Activated CD4-positive, alpha-beta T cell treated with anti-CD3 and anti-CD28 coated beads for 36 hours (primary cell): ENCODE data around the gene GRPEL1. TPM values are rescaled to one million over a fixed set of nuclear protein-coding genes. Genes with fewer than 3 reads are reported as not detected.

Experiments
- ATAC-seq: fragments of 200-7000 bp; cut with Tn5 transposase; one replicate; pipeline ENCODE4 v1.10.0; 2021; ENCODE audit warnings: mild to moderate bottlenecking, moderate library complexity
- CTCF ChIA-PET: fragments of 350-600 bp; sonication (Branson Sonifier 250); formaldehyde crosslinking; loops from one replicate; lab custom pipeline; 2021; ENCODE audit warnings: antibody characterized with exemption; lab: Charles Lee
- POLR2A ChIA-PET: fragments of 350-600 bp; sonication (Branson Sonifier 250); formaldehyde crosslinking; loops from one replicate; lab custom pipeline; 2021; ENCODE audit warnings: antibody characterized with exemption, inconsistent platforms; lab: Charles Lee
- DNase-seq: peaks from one replicate; pipeline ENCODE4 v3.0.0-alpha.2; 2020
- H3K27ac Mint-ChIP-seq: one replicate; pipeline ENCODE4 v1.8.0; 2021; ENCODE audit warnings: mixed read lengths
- H3K27me3 Mint-ChIP-seq: one replicate; pipeline ENCODE4 v1.8.0; 2021; ENCODE audit warnings: mixed read lengths
- H3K36me3 Mint-ChIP-seq: one replicate; pipeline ENCODE4 v1.8.0; 2021; ENCODE audit warnings: low read depth, mixed read lengths
- H3K4me1 Mint-ChIP-seq: one replicate; pipeline ENCODE4 v1.8.0; 2021; ENCODE audit warnings: mixed read lengths
- H3K4me3 Mint-ChIP-seq: one replicate; pipeline ENCODE4 v1.8.0; 2021; ENCODE audit warnings: mild to moderate bottlenecking, moderate library complexity, mixed read lengths
- H3K9me3 Mint-ChIP-seq: one replicate; pipeline ENCODE4 v1.8.0; 2021; ENCODE audit warnings: low read depth, mixed read lengths
- intact Hi-C, 2 experiments: fragments of 100-400 bp; cut with DNase I in 1 of 2; cut with micrococcal nuclease in 1 of 2; formaldehyde crosslinking; loops; one replicate each; pipeline versions ENCODE4 v1.14.2 to v1.15.1; 2022 to 2024; cut with DNase I, micrococcal nuclease
- total RNA-seq, 2 experiments: library from RNA; stranded (reverse); gene quantifications; one replicate each; pipeline ENCODE4 v1.2.3, GENCODE V29; 2021

Gene GRPEL1
- total RNA-seq, 2 experiments from 2014 or later: 81.0 to 93.0 TPM

DNA sequence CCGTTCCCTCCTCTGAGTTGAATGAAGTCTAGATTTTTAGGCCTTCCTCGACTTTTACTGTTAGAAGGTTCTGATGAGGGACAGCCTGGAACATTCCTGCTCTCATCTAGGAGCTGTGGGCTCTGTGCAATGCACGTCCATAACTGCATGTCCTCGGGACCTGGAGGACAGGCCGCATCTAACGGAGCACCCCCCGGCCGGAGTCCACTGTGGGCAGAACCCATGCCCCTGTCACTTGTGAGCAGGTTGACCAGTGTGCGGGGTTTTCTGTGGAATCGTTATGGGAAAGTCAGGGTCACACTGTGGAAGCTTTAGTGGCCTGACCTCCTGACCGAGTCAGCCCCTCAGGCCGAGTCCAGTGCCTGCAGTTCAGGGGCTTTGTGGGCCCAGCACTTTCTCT is 44.0 kb downstream of the GRPEL1 start:
- intact Hi-C loops: no loop called here
- H3K27me3 Mint-ChIP-seq: no peaks in the 10 kb centered on the region
- H3K36me3 Mint-ChIP-seq: peaks cover 20% of the 10 kb centered on the region
- ChIA-PET POLR2A (no interaction called here), CTCF (interaction anchor here (0.6 kb wide), 1 partner anchor 123 kb away, joined by 3 read pairs; no protein-coding TSS in a partner anchor)
- no peak overlapping the region for H3K4me3 Mint-ChIP-seq
- no peak for ATAC-seq
- no peaks in the 10 kb centered on the region for H3K9me3 Mint-ChIP-seq
- H3K4me1 Mint-ChIP-seq: no peaks in the 10 kb centered on the region
- DNase-seq: no peak
- H3K27ac Mint-ChIP-seq: no peak overlapping the region

DNA sequence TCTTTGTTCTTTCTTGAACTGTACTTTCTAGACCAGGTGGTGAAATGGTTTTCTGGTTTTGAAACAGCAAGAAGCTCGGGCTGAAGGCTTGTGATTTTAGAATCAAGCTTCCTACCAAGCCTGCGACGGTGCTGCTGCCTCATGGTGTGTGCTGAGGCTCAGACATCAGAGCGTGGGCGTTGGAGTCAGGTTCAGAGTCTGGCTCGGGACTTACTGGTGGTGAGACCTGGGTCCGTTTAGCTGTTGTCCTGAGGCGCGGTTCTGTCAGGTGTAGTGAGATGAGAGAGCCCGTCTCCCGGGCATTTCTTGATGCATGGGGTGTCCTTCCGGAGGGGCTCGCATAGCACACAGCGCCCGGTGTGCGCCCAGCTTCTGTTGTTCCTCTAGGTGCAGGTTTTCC is 44.4 kb downstream of the GRPEL1 start:
- Mint-ChIP-seq H3K27ac (no peak overlapping the region), H3K4me1 (no peaks in the 10 kb centered on the region), H3K36me3 (peaks cover 21% of the 10 kb centered on the region), H3K9me3 (no peaks in the 10 kb centered on the region), H3K4me3 (no peak overlapping the region), H3K27me3 (no peaks in the 10 kb centered on the region)
- CTCF ChIA-PET: interaction anchor here (0.6 kb wide), 1 partner anchor 123 kb away, joined by 3 read pairs; no protein-coding TSS in a partner anchor
- DNase-seq: no peak
- intact Hi-C loops: no loop called here
- POLR2A ChIA-PET: no interaction called here
- no peak for ATAC-seq

DNA sequence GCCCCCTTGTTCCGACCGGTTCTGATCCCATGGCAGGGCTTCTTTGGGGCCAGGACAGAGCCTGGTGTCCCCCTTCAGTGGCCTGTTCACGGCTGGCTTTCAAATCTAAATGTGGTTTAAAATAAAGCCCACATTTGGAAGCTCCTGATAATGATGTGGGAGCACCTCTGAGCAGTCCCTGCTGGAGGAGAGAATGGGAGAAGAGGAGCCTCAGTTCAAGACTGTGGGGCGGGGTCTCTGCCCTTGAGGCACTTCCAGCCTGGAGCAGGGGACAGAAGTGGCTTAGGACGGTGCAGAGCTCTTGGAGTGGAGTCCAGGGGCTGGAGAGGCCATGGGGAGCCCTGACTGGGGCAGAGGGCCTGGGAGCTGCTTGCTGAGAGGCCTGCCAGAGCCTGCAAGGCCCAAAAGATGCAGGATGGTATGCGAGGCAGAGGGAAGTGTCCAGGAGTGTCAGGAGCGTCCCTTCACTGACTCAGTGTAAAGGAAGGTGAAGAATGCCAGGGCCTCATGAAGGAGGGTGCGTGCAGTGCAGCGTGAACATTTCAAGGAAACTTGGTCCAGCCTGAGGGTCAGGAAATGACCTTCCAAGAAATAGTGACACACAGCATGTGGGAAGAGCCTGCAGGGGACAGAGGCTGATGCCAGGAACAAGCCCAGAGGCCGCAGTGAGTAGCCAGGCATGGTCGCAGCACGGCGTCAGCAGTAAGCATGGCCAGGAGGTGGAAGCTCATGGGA is 45.8 kb downstream of the GRPEL1 start:
- H3K9me3 Mint-ChIP-seq: no peaks in the 10 kb centered on the region
- no peak overlapping the region for H3K4me3 Mint-ChIP-seq
- CTCF ChIA-PET: no interaction called here
- intact Hi-C loops: no loop called here
- H3K36me3 Mint-ChIP-seq: peaks cover 12% of the 10 kb centered on the region
- H3K27me3 Mint-ChIP-seq: no peaks in the 10 kb centered on the region
- H3K27ac Mint-ChIP-seq: no peak overlapping the region
- H3K4me1 Mint-ChIP-seq: no peaks in the 10 kb centered on the region
- POLR2A ChIA-PET: no interaction called here
- DNase-seq: no peak
- ATAC-seq: no peak

DNA sequence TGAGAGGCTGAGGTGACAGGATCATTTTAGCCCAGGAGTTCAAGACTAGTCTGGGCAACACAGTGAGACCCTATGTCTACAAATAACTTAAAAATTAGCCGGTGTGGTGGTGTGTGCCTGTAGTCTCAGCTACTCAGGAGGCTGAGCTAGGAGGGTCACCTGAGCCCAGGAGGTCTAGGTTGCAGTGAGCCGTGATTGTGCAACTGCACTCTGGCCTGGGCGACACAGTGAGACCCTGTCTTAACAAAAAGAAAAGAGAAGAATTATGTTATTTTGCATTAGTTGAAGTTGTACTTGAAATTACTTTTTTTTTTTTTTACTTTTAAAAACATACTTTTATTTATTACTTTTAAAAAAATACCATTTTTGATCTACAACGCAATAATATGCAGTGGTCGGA is 46.5 kb downstream of the GRPEL1 start:
- CTCF ChIA-PET: no interaction called here

DNA sequence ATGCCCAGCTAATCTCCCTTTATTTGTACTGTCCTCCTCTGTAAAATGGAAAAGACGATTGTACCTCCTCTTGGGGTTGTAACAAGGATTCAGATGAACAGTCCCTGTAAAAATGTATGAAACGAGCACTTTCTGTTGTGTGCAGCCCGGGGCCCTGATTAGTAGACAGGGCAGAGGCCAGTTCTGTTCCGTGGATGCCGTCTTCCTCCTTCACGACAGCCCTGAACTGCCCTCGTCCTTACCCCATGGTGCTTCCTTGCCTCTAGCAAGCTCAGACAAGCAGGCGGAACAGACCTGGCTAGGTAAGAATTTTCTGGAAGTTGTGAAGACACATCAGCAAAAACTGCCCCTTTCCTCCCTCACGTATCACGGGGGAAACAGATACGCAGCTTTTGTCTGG is 47.0 kb downstream of the GRPEL1 start:
- H3K27me3 Mint-ChIP-seq: no peaks in the 10 kb centered on the region
- DNase-seq: no peak
- no peak overlapping the region for H3K4me3 Mint-ChIP-seq
- H3K36me3 Mint-ChIP-seq: peaks cover 4% of the 10 kb centered on the region
- no peaks in the 10 kb centered on the region for H3K9me3 Mint-ChIP-seq
- intact Hi-C loops: no loop called here
- ATAC-seq: no peak
- no peak overlapping the region for H3K27ac Mint-ChIP-seq
- no peaks in the 10 kb centered on the region for H3K4me1 Mint-ChIP-seq
- ChIA-PET POLR2A (no interaction called here), CTCF (interaction anchor here (0.9 kb wide), 2 partner anchors 10 to 11 kb away, joined by 3 read pairs; no protein-coding TSS in a partner anchor)

More for the DNA sequence above, 46.5 kb downstream of the GRPEL1 start:
- Mint-ChIP-seq H3K27me3 (no peaks in the 10 kb centered on the region), H3K4me1 (no peaks in the 10 kb centered on the region), H3K4me3 (no peak overlapping the region), H3K9me3 (no peaks in the 10 kb centered on the region), H3K36me3 (peaks cover 7% of the 10 kb centered on the region), H3K27ac (no peak overlapping the region)
- ATAC-seq (no peak), DNase-seq (no peak)
- intact Hi-C loops: no loop called here
- POLR2A ChIA-PET: no interaction called here

DNA sequence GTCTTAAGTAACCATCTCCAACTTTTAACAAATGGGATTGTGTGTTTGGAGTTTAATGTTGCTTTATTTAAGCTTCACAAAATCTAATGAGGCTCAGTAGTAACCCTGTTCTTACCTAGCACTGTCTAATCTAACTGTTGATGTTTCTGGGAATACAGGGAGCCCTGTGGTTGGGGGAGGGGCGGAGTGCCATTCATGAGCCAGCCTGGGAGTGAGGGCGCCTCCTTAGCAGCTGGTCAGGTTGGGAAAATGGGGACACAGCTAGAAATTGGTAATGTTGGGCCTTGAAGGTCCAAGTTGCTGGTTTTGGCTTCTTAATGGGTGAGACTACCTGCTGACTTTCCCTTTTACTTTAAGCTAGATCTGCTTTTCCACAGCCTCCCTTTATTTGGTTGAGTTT is 47.6 kb downstream of the GRPEL1 start:
- ATAC-seq: no peak
- H3K27me3 Mint-ChIP-seq: no peaks in the 10 kb centered on the region

DNA sequence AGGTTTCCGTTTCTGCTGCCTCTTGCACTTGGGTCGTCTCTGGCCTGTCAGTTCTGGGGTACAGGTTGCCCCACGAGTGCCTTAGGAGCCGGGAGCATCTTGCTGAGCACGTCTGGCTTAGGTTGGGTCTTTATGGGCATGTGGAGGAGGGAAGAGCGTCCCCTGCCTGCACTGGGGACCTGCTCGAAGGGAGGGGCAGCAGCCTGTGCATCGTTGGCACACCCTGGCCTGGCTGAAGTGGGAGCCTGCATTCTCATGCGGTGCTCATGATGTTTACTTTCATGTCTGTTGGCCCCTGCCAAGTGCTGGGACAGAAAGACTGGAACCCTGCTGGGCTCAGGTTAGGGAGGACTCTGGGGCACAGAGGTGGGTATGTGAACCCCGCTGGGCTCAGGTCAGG is 48.5 kb downstream of the GRPEL1 start:
- ChIA-PET POLR2A (no interaction called here), CTCF (interaction anchor here (1.1 kb wide), 1 partner anchor 36 kb away, joined by 3 read pairs; no protein-coding TSS in a partner anchor)
- no peak overlapping the region for H3K27ac Mint-ChIP-seq
- intact Hi-C loops: no loop called here
- no peak overlapping the region for H3K4me3 Mint-ChIP-seq
- no peaks in the 10 kb centered on the region for H3K27me3 Mint-ChIP-seq
- H3K36me3 Mint-ChIP-seq: peaks cover 15% of the 10 kb centered on the region
- no peaks in the 10 kb centered on the region for H3K4me1 Mint-ChIP-seq
- ATAC-seq (no peak), DNase-seq (no peak)
- H3K9me3 Mint-ChIP-seq: no peaks in the 10 kb centered on the region

More for the DNA sequence above, 47.6 kb downstream of the GRPEL1 start:
- H3K9me3 Mint-ChIP-seq: no peaks in the 10 kb centered on the region
- intact Hi-C loops: no loop called here
- H3K27ac Mint-ChIP-seq: no peak overlapping the region
- peaks cover 5% of the 10 kb centered on the region for H3K36me3 Mint-ChIP-seq
- CTCF ChIA-PET: interaction anchor here (0.9 kb wide), 3 partner anchors 11 to 47 kb away, joined by 3 to 5 read pairs (median 3); no protein-coding TSS in a partner anchor
- H3K4me1 Mint-ChIP-seq: no peaks in the 10 kb centered on the region
- no peak overlapping the region for H3K4me3 Mint-ChIP-seq
- POLR2A ChIA-PET: interaction anchor here (0.6 kb wide), 1 partner anchor 41 kb away, joined by 3 read pairs; no protein-coding TSS in a partner anchor
- DNase-seq: no peak

DNA sequence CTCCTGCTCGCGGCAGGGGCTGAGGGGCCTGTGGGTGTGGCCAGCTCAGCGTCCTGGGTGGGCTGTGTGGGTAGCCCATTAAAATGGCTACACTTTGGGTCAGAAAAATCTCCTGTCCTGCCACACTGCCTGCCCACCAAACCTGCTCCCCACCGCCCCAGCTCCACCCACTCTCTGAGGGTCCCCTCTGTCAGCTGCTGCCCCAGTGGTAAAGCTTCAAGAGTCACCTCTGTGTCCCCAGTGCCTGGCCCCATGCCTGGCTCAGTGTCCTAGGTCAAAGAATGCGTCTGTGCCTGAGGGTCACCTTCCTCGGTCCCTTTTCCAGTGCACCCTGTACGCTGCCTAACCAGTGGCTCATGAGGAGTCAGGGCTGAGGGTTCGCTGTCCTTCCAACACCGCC is 49.6 kb downstream of the GRPEL1 start:
- Mint-ChIP-seq H3K4me3 (no peak overlapping the region), H3K36me3 (peaks cover 22% of the 10 kb centered on the region), H3K4me1 (peaks cover 3% of the 10 kb centered on the region), H3K27ac (no peak overlapping the region), H3K27me3 (no peaks in the 10 kb centered on the region), H3K9me3 (no peaks in the 10 kb centered on the region)
- DNase-seq (no peak), ATAC-seq (no peak)
- CTCF ChIA-PET: interaction anchor here (1.1 kb wide), 1 partner anchor 35 kb away, joined by 3 read pairs; no protein-coding TSS in a partner anchor
- POLR2A ChIA-PET: no interaction called here
- intact Hi-C loops: no loop called here

DNA sequence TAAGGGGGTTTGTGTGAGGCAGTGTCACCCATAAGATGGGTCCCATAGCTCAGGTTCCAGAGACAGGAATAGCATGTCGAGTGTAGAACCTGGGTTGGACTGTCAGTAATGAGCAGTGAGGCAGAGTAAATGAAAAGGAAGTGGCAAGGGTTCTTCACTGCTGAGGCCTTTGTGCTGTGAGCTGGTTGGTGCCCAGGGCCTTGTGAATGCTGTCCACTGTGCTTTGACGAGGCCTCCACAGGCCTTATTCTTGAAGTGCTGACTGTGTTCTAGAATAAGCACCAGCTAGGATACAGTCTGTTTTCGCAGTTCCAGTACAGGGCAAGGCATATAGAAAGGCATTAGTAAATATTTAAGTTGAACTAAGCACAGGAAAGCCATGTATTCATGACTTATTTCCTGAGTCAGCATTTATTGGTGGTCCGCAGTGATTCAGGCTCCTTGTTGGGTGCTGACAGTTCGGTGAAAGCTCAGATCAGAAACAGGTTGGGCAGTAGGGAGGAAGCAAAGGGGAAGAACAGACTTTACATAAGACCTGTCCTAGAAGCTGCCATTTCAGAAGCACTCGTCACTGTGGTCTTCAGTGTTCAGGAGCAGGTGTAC is 50.3 kb downstream of the GRPEL1 start:
- H3K4me1 Mint-ChIP-seq: peaks cover 3% of the 10 kb centered on the region
- POLR2A ChIA-PET: no interaction called here

DNA sequence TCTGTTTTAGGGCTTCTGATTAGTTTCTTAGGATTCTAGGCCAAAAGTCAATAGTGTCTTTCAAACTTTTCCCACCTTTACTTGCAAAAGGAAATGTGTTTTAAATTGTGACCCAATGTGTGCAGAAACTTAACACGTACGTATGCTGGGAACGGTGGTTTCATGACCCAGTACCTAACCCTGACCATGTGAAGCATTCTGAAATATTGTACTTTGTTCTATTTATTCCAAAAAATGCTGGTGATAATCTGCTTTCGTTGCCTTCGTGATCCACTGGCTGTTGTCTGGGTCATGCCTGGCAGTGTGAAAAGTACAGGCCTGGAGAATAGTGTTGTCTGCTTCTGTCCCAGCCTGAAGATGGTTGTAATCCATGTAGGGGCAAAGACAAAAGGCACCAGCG is 51.4 kb downstream of the GRPEL1 start:
- DNase-seq: no peak
- POLR2A ChIA-PET: no interaction called here

More for the DNA sequence above, 50.3 kb downstream of the GRPEL1 start:
- DNase-seq (no peak), ATAC-seq (no peak)
- Mint-ChIP-seq H3K27ac (peak overlapping the region; percentile 37), H3K9me3 (no peaks in the 10 kb centered on the region), H3K36me3 (peaks cover 25% of the 10 kb centered on the region), H3K4me3 (no peak overlapping the region), H3K27me3 (no peaks in the 10 kb centered on the region)
- CTCF ChIA-PET: interaction anchor here (1.5 kb wide), 1 partner anchor 53 kb away, joined by 3 read pairs; no protein-coding TSS in a partner anchor
- intact Hi-C loops: no loop called here

DNA sequence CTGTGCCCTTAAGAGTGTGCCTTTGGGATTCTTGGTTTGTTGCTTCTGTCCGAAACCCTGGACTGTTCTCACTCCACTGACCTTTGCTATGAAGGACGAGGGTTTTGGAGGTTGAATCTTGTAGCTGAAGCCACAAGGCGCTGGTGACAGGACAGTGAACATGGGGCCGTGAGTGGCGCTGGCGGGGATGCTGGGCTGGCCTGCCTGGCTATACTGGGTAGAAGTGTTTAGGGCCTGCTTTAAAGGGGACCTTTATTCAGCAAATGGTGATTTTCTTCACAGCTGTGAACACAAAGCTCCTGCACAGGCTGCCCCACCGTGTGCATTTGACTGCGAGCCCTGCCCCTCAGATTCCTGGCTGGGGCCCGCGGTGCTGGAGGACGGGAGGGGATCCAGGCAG is 51.8 kb downstream of the GRPEL1 start:
- CTCF ChIA-PET: no interaction called here

More for the DNA sequence above, 51.4 kb downstream of the GRPEL1 start:
- Mint-ChIP-seq H3K9me3 (no peaks in the 10 kb centered on the region), H3K4me1 (peaks cover 3% of the 10 kb centered on the region), H3K36me3 (peaks cover 27% of the 10 kb centered on the region), H3K27me3 (no peaks in the 10 kb centered on the region), H3K4me3 (no peak overlapping the region), H3K27ac (no peak overlapping the region)
- ATAC-seq: no peak
- CTCF ChIA-PET: interaction anchor here (1.5 kb wide), 1 partner anchor 54 kb away, joined by 3 read pairs; no protein-coding TSS in a partner anchor
- intact Hi-C loops: no loop called here

More for the DNA sequence above, 51.8 kb downstream of the GRPEL1 start:
- Mint-ChIP-seq H3K9me3 (no peaks in the 10 kb centered on the region), H3K27me3 (no peaks in the 10 kb centered on the region), H3K4me3 (no peak overlapping the region), H3K36me3 (peaks cover 30% of the 10 kb centered on the region), H3K4me1 (peaks cover 3% of the 10 kb centered on the region), H3K27ac (no peak overlapping the region)
- DNase-seq: no peak
- POLR2A ChIA-PET: no interaction called here
- intact Hi-C loops: no loop called here
- ATAC-seq: no peak
